NCI-H2107 treated with DMSO at 0.1 percent for 48 hours (cell line): ENCODE measurements around the gene LSAMP.

Source experiments
- DNase-seq: peaks from one replicate; lab custom pipeline; 2025; ENCODE audit not compliant: unreplicated experiment; lab: John Stamatoyannopoulos, UW

The LSAMP gene

DNA sequence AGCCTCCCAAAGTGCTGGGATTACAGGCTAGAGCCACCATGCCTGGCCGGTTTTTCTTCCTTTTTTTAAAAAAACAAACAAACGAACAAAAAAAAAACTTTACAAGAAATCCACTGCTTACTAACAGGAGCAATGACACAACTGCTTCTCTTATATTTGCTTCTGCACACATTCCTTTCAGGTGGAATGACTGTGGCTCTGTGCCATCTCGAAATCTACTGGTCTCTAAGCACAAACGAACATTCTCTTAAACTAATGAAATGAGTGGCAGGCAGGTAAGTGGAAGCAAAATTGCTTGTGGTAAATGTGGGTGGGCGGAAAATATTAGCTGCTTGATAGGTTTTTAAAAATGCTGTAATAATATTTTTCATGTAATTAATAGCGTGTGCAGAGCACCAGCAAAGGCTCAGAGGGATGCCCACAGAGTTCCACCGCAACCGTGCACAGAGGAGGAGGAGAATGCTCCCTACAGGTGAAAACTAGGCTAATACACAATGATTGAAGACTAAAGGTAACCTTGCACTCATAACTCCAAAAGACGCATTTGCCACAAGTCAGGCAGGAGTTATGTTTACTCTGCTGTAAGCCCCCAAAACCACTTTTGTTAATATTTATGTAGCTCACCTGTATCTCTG lies 77.4 kb downstream of the LSAMP start:
- DNase-seq: no peak

DNA sequence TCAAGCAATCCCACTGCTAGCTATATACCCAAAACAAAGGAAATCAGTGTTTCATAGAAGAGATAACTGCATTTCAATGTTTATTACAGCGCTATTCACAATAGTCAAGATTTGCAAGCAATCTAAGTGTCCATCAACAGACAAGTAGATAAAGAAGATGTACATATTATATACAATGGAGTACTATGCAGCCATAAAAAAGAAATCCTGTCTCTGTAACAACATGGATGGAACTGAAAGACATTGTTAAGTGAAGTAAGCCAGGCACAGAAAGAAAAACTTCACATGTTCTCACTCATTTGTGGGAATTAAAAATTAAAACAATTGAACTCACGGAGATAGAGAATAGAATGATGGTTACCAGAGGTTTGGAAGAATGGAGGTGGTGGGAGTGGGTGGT lies 89.2 kb downstream of the LSAMP start:
- DNase-seq: no peak

DNA sequence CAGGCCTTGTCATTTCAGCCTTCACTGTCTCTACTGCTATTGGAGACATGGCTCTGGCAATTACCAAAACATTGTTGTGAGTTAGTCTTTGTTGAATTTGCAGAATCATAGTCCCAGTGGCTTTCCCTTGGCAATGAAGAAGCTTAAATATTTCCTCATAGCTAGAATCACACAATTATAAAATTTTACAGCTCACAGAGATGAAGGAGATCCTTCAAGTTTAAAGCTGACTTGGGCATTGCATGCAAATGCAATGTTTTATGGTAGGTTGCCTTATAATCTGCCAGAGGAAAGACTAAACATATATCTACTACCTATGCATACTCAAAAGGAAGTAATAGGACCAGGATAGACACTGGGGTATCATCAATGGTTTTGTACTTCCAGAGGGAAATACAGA lies 90.9 kb downstream of the LSAMP start:
- DNase-seq: no peak

DNA sequence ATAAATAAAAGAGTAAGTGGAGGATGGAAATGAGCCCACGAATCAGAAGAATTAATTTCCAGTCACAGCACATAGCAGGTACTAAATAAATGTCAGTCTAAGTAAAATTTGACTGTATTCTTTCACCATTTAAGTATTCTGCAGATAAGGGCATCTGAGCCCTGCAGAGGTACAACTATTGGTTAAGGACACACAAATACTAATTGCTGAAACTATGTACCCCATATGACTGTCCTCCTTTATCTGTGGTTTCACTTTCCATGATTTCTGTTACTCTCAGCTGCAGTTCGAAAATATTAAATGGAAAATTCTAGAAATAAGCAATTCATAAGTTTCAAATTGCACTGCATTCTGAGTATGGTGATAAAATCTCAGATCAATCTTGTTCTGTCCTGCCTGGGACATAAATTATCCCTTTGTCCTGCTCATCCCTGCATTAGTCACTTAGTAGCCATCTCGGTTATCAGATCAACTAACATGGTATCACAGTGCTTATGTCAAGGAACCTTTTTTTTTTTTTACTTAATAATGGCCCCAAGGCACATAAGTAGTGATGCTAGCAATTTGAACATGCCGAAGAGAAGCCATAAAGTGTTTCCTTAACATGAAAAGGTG lies 95.1 kb downstream of the LSAMP start:
- no peak for DNase-seq

DNA sequence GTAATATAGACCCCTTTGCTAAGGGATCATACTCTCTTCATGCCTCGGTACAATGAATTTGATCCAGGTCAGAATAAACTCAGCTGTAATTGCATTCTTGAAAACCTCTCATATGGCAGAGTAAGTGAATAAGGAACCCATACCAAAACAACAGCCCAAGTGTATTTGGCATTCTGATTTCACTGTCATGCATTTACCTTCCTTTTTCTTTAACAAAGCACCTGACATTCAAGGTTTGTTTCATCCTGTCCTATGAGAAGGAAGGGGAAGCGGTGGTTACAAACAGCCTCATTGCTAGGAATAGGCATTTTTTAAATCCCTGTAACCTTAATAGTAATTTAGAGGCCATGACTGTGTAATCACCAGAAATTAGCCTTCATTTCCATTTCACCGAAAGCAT lies 97.1 kb downstream of the LSAMP start:
- DNase-seq: no peak

DNA sequence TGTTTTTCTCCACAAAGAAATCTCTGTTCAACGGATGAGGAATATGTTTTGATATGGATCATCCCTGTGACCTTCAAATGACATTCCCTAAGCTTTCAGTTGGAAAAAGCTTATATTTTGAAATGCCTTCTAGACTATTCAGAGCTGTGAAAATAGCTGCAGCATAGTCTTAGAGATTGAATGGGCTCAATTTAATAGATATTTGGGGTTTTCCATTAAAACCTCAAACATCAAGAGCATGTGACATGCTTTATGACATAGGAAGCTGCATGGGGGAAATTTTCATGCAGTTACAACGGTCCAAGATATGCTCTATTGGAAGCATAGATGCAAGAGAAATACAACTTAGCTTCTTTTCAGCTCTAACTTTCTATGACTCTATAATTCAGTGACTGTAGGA lies 102.8 kb downstream of the LSAMP start:
- no peak for DNase-seq

DNA sequence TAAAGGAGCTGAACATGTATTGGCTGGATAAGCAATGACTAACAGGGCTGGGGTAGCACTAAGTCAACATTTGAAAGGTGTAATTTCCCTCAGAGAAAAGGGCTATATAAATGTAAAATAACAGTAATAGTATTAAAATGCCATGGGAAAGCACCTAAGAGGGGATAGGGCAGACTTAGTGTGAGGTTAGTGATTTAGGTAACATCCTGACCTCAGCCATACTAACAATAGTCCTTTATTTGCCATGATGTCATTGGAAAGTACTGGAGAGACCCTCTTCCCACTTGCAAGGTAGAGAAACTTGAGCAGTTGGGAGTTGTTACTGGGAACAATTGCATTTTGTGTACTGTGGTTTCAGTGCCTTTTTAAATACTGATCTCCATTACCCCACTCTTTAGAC lies 103.4 kb downstream of the LSAMP start:
- DNase-seq: no peak

DNA sequence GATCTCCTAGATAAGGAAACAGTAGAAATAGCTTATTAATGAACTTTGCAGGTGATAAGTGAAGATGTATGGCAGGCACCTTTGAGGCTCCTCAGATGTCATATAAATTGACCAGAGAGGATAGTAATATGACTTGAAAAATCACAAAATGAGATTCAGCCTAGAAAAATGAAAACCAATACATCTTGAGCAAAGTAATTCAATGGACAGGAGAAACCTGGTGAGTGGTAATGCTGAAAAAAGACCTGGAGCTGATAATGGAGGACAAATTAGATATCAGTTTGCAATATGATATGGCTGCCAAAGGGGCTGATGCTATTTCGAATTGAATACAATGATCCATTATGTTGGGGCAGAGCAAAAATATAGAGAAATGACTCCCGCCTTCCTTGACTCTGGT lies 103.9 kb downstream of the LSAMP start:
- DNase-seq: no peak

DNA sequence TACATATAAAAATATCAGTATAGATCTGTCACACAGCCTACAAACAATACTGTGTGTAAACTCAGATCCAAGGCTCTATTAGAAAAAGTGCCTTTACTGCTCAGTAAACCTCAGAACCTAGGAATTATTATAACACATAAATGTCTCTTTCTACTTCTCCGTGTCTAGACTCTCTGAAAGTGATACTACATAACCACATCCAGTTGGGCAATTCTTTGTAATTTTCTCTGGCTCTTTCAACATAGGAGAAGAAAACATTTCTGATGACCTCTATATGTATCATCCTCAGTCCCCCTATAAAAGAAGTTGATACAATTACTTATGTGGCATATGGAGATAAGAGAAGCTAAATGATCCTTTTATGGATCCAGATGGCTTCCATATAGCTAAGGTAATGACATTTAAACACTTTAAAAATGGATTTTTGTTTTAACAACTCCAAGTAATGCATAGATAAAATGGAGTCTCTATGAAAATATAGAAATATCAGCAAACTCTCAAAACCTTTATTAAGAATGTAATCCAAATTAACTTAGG lies 104.5 kb downstream of the LSAMP start:
- no peak for DNase-seq

DNA sequence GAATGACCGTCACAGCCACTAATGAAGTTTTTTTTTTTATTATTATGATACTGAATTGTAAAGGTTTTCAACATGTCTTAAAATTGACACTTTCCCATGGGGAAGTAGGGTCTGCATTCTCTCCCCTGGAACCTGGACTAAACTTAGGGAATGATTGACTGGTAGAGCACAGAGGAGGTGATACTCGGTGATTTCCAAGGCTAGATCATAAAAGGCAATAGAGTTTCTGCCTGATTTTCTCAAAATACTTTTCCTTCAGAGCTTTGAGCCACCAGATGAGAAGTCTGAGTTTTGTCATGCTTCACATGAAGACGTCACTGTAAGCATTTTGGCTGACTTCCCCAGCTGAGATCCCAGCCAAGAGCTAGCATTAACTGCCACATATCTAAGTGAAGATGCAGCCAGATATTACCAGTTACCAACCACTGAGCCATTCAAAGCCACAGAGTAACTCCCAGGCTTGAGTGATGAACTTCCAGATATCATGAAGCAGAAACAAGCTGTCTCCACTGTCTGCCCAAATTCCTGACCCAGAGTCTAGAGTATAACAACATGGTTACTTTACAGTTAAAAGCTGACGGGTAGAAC lies 105.8 kb downstream of the LSAMP start:
- no peak for DNase-seq

DNA sequence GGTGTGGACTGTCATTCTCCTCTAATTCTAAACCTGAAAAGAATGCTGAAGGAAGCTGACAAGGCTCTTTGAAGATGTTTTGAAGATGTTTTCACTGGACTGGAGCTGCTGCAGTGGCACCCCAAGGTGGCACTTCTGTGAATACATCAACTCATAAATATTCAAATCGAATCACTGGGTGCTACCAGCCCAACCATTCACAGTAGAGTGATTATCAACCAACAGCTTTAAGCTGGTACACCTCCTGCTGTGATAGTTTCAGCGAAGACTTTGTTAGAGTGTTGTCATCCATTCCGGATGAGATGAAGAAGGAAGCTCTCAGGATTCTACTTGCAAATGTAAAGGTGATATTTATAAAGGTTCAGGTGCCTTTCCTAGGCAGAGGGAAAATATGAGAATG lies 106.6 kb downstream of the LSAMP start:
- DNase-seq: no peak

DNA sequence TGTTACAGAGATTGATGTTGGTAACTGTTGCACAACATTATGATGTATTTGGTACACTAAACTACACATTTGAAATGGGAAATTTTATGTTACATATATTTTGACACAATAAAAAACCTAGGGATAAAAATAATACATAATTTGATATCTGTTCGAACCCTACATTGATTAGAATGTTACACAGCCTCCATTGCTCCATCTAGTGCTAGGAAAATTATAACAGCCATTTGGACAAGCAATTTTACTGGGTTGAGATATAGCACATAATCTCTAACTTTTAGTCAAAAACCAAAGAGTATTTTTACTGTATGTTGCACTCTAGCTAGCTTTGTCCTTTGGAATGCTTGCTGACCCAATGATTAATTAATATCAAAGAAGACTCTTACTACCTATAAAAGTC lies 108.1 kb downstream of the LSAMP start:
- DNase-seq: no peak

DNA sequence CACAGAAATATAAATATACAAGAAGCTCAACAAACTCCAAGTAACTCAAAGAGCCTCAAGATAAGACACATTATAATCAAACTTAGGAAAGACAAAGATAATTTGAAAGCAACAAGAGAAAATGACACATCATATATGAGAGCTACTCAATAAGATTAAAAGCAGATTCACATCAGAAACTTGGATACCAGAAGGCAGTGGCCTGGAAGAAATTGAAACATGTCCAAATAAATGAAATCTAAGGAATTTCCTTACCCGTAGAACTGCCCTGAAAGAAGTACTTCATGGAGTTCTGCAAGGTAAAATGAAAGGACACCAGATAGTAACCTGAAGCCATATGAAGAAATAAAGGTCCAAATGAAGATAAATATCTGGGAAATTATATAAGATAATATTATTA lies 113.9 kb downstream of the LSAMP start:
- no peak for DNase-seq

DNA sequence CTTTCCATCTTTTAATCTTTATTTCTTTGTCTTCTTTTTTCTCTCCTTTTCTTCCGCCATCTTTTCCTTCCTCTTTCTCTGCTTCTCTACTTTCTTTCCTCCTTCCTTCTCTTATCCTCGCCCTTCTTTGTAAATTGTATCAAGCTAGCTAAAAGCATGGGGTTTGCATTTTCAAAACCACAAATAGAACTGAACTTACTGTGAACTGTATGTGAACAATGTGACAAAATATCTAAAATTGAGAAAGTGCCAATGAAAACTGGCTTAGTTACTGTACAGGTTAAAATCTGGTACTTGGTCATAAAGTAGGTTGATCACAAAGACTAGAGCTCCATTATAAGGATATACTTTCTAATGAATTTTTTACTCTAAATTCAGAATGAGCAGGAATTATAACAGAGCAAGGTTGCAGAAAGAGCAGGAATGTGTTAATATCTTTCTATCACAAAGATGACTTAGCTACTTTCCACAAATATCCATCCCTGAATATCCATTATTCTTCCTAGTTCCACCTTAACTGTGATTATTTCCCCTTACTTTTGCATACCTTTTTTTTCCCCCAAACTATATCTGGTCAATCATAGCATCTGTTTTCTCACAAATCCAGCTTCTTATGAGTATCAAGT lies 122.4 kb downstream of the LSAMP start:
- no peak for DNase-seq

DNA sequence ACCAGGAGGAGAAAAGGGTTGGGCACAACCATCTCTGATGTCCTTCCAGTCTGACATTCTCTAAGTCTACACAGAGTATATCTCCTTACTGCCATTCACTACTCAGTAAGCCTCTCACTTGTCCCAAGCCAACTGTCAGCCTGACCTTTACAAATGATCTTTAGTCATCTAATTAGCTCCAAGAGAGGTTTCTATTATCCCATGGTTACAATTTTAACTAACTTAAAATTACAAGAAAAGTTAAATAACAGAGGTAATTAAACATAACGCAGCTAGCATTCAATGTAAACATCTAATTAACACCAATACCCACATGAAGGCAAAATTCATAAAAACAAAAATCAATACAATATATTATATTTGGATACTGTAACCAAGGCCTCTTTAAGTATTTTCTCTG lies 126.9 kb downstream of the LSAMP start:
- no peak for DNase-seq

DNA sequence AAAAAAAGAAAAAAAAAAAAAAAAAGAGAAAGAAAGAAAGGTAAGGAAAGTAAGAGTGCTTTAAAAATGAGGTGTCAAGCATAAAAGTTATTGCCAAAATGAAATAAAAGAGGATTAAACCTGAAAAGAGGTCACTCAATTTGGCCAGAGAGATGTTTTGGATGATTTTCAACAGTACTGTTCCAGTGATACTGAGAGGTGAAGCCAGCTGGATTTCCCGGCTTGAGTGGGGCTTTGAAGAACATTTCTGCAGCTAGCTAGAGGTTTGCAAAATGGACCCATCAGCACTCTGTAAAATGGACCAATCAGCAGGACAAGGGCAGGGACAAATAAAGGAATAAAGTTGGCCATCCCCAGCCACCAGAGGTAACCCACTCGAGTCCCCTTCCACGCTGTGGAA lies 128.5 kb downstream of the LSAMP start:
- no peak for DNase-seq

DNA sequence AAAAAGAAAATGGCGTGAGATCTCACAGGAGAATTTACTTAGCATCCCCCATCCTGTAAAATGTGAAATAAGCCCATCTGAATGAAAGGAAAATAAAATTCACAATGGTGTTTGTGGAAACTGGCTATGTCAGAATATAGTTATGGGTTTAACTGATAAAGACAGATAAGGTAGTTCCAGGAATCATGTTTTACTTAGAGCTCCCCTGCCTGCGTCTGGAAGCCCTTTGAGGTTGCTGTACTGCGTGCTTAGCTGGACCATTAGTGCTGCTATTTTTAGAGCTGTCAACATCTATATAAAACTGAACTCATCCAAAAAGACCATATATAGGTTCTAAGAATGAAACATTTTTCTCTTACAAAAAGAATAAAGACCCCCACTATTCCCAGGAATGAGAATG lies 130.8 kb downstream of the LSAMP start:
- no peak for DNase-seq

DNA sequence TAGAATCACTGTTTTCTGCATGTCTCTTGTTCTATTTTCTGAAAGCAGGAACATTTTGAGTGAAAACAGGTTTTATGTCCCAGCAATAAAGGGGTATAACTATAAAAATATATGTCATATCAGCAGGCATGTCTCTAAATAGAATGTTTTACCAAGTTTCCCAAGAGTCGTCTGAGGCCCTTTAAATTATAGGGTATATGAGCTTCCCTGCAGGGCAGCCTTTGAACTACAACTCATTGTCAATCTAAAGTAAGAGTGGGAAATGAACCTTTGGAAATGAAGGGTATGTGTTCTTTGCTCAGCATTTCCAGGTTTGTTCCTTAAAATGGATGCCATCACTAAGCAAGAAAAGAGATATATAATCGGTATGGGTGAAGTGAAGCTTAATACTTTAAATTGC lies 138.6 kb downstream of the LSAMP start:
- DNase-seq: no peak

DNA sequence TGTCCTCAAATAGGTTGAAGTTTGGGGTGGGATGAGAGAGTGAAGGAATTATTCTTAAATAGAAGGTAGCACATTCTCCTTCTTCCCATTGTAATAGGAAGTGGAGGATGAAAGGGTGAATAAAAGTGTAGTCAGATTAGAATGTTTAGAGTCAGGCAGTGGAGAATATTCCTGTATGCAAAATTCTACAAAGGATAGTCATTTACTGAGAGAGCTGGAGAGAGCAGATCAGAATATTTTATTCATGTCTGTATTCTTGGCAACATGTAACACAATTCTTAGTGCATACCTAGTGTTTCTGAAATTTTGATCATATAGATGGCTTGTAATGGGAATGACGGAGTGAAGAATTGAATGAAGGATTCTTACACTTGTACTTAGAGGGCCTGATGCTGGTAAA lies 139.1 kb downstream of the LSAMP start:
- no peak for DNase-seq

DNA sequence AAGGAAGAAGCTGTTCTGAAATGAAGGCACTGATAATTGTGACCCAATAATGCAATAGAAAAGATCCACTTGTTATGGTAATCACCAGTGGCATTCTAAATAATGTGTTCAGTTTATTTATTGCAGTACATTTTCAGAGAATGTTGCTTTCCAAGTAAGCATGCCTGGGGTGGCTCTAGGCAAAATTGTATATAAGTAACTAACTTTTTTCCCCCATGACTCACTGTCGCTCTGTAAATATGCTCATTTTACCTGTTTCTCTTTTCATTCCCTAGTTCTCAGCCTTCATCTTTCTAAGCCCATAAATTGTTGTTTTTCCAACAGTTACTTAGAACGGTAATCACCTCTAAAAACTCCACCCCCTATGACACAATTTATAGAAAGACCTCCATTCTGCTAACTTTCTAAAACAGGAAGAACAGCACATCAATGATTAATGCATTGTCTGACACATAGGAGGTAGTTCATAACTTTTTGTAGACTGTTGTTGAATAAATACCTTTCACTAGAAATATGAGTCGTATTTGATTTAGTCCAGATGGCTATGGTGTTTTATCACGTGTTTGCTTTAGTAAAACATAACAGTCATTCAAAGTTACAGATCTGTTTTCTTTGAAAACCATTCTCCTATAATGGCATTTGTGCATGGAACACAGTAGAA lies 143.1 kb downstream of the LSAMP start:
- no peak for DNase-seq

DNA sequence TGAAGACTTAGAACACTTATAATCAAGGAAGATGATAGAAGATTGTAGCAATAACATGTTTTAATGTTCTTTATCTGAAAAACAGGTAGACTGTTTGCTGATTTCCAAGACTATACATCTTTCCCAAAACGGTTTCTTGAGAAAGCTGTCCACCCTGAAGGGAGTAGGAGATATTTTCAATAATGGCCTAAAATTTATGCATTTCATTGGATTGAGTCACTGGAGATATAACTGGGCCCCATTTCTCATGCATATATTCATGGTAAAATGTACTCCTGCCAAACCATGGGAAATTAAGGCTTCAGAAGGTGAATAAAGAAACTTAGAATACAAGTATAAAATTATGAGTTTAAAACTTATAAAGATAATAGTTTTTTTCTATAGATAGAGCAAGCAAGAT lies 143.9 kb downstream of the LSAMP start:
- no peak for DNase-seq

DNA sequence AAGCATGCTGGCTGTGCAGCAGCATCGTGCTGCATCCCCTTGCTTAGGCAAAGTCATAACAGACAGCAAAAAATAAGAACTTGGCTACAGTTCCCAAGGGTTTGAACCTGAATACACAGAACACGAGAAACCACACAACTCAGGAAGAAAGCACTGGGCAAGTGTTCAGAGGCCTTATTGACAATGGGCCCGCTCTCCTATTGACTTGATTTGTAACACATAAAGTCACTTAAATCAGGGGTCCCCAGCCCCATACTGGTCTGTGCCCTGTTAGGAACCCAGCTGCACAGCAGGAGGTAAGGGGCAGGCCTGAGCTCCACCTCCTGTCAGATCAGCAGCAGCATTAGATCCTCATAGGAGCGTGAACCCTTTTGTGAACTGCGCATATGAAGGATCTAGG lies 145.1 kb downstream of the LSAMP start:
- no peak for DNase-seq
